GM23338 (cell line): ENCODE results near the gene BMF. TPM values are rescaled to one million over a fixed set of nuclear protein-coding genes. Genes with fewer than 3 reads are reported as not detected.

Source experiments
- CREB1 ChIP-seq: fragments of 250-450 bp; sonication (Bioruptor Pico); IDR thresholded peaks from 2 replicates; pipeline ENCODE4 v1.5.0; 2020; ENCODE audit warnings: low read depth, mild to moderate bottlenecking, moderate library complexity
- EZH2 ChIP-seq: fragments of 200-600 bp; sonication (generic); IDR thresholded peaks from one replicate; pipeline ENCODE4 v1.8.0; 2017; ENCODE audit warnings: antibody characterized with exemption, mild to moderate bottlenecking, low read depth; ENCODE audit not compliant: unreplicated experiment
- POLR2AphosphoS5 ChIP-seq: IDR thresholded peaks from 2 replicates; pipeline ENCODE4 v1.6.1; 2016; ENCODE audit warnings: antibody characterized with exemption, low read depth
- ZNF114 ChIP-seq: fragments of 250-450 bp; sonication (Bioruptor Pico); IDR thresholded peaks from 2 replicates; pipeline ENCODE4 v1.5.0; 2020; ENCODE audit warnings: mild to moderate bottlenecking, moderate library complexity
- ZNF331 ChIP-seq: fragments of 250-450 bp; sonication (Bioruptor Pico); IDR thresholded peaks from 2 replicates; pipeline ENCODE4 v1.5.0; 2020; ENCODE audit warnings: low read depth, mild to moderate bottlenecking, moderate library complexity
- polyA plus RNA-seq: library from polyadenylated mRNA; unstranded; fragments of >200 nt; fragmentation: Nextera tagmentation; extraction: Ambion mirVana; gene quantifications from 2 replicates; pipeline ENCODE4 v1.2.1, GENCODE V29; 2016
- total RNA-seq: library from RNA; depleted of rRNA; stranded (reverse); fragments of >200 nt; shearing (Covaris generic); gene quantifications from 2 replicates; pipeline ENCODE4 v1.2.3, GENCODE V29; 2014
- TF ChIP-seq, protein P1 (sequence below): fragments of 250-450 bp; sonication (Bioruptor Pico); IDR thresholded peaks from 2 replicates; pipeline ENCODE4 v1.5.0; 2020; ENCODE audit warnings: mild to moderate bottlenecking, moderate library complexity
- TF ChIP-seq, protein P2 (sequence below): IDR thresholded peaks from 2 replicates; pipeline ENCODE4 v1.6.1; 2016; ENCODE audit warnings: antibody characterized with exemption

The BMF gene
- total and polyA plus RNA-seq, 2 experiments from 2014 or later: 2.0 to 20.3 TPM

DNA sequence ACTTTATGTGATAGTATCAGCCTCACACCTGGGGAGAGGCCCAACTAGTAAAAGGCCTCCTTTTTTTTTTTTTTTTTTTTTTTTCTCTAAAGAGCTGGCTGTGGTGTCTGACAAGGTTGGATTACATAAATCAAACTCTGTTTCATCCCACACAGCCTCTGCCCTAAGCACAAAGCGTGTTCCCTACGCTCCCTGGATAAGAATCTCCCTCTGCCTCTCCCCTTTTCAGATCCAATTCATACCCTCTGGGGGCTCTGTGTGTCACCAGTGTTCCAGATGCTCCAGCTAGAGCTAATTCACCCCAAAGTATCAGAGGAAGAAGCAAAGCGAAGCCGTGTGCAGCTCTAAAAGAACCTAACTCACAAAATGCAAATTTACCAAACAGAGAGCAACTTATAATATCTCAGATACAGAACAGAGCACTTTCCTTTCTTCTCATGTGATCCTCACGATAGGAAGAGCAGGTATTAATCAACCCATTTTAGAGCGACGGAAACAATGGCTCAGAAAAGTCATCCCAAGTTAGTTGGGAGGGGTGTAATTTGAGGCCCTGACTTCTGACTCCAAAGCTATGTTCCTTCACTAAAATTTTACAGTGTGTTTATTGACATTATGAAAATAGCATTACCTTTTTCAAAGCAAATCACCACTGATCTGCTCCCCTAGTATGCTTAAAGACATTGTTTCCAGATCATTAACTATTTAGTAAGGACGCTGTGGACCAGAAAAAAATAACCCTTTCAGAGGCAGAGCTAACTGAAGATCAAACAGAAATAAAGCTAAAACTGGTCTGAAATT is 12.4 kb downstream of the BMF start (continued):
- TF ChIP-seq, protein P1, sequence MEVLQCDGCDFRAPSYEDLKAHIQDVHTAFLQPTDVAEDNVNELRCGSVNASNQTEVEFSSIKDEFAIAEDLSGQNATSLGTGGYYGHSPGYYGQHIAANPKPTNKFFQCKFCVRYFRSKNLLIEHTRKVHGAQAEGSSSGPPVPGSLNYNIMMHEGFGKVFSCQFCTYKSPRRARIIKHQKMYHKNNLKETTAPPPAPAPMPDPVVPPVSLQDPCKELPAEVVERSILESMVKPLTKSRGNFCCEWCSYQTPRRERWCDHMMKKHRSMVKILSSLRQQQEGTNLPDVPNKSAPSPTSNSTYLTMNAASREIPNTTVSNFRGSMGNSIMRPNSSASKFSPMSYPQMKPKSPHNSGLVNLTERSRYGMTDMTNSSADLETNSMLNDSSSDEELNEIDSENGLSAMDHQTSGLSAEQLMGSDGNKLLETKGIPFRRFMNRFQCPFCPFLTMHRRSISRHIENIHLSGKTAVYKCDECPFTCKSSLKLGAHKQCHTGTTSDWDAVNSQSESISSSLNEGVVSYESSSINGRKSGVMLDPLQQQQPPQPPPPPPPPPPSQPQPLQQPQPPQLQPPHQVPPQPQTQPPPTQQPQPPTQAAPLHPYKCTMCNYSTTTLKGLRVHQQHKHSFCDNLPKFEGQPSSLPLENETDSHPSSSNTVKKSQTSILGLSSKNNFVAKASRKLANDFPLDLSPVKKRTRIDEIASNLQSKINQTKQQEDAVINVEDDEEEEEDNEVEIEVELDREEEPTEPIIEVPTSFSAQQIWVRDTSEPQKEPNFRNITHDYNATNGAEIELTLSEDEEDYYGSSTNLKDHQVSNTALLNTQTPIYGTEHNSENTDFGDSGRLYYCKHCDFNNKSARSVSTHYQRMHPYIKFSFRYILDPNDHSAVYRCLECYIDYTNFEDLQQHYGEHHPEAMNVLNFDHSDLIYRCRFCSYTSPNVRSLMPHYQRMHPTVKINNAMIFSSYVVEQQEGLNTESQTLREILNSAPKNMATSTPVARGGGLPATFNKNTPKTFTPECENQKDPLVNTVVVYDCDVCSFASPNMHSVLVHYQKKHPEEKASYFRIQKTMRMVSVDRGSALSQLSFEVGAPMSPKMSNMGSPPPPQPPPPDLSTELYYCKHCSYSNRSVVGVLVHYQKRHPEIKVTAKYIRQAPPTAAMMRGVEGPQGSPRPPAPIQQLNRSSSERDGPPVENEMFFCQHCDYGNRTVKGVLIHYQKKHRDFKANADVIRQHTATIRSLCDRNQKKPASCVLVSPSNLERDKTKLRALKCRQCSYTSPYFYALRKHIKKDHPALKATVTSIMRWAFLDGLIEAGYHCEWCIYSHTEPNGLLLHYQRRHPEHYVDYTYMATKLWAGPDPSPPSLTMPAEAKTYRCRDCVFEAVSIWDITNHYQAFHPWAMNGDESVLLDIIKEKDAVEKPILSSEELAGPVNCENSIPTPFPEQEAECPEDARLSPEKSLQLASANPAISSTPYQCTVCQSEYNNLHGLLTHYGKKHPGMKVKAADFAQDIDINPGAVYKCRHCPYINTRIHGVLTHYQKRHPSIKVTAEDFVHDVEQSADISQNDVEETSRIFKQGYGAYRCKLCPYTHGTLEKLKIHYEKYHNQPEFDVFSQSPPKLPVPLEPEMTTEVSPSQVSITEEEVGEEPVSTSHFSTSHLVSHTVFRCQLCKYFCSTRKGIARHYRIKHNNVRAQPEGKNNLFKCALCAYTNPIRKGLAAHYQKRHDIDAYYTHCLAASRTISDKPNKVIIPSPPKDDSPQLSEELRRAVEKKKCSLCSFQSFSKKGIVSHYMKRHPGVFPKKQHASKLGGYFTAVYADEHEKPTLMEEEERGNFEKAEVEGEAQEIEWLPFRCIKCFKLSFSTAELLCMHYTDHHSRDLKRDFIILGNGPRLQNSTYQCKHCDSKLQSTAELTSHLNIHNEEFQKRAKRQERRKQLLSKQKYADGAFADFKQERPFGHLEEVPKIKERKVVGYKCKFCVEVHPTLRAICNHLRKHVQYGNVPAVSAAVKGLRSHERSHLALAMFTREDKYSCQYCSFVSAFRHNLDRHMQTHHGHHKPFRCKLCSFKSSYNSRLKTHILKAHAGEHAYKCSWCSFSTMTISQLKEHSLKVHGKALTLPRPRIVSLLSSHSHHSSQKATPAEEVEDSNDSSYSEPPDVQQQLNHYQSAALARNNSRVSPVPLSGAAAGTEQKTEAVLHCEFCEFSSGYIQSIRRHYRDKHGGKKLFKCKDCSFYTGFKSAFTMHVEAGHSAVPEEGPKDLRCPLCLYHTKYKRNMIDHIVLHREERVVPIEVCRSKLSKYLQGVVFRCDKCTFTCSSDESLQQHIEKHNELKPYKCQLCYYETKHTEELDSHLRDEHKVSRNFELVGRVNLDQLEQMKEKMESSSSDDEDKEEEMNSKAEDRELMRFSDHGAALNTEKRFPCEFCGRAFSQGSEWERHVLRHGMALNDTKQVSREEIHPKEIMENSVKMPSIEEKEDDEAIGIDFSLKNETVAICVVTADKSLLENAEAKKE (CRISPR knock-in tag): no peak
- TF ChIP-seq CREB1 (CRISPR knock-in tag): no peak
- no peak for TF ChIP-seq EZH2
- TF ChIP-seq ZNF114 (CRISPR knock-in tag): no peak
- TF ChIP-seq, protein P2, sequence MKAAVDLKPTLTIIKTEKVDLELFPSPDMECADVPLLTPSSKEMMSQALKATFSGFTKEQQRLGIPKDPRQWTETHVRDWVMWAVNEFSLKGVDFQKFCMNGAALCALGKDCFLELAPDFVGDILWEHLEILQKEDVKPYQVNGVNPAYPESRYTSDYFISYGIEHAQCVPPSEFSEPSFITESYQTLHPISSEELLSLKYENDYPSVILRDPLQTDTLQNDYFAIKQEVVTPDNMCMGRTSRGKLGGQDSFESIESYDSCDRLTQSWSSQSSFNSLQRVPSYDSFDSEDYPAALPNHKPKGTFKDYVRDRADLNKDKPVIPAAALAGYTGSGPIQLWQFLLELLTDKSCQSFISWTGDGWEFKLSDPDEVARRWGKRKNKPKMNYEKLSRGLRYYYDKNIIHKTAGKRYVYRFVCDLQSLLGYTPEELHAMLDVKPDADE: no peak
- TF ChIP-seq POLR2AphosphoS5: no peak
- TF ChIP-seq ZNF331 (CRISPR knock-in tag): no peak
